OCI-LY1 (cell line): Measurements from ENCODE around the gene PRELID2.

Experiments used
- H2AFZ ChIP-seq: fragments of 200-600 bp; sonication (generic), shearing (Covaris generic); 2 replicates; pipeline ENCODE4 v1.6.0; 2014; ENCODE audit warnings: antibody characterized with exemption, mild to moderate bottlenecking, low read length
- H3F3A ChIP-seq: fragments of 200-600 bp; sonication (generic), shearing (Covaris generic); 2 replicates; pipeline ENCODE4 v1.6.0; 2014; ENCODE audit warnings: mild to moderate bottlenecking, antibody characterized with exemption, low read length, moderate library complexity; ENCODE audit not compliant: insufficient read depth
- H3K27ac ChIP-seq: fragments of 200-600 bp; sonication (generic); 2 replicates; pipeline ENCODE4 v1.5.1; 2014; ENCODE audit warnings: low read length, mixed run types, mild to moderate bottlenecking, low read depth; ENCODE audit not compliant: poor library complexity, severe bottlenecking
- H3K27me3 ChIP-seq: fragments of 200-600 bp; sonication (generic); 2 replicates; pipeline ENCODE4 v1.6.0; 2014; ENCODE audit warnings: antibody characterized with exemption, mild to moderate bottlenecking, low read length, moderate library complexity; ENCODE audit not compliant: insufficient read depth
- H3K36me3 ChIP-seq: fragments of 200-600 bp; sonication (generic); 2 replicates; pipeline ENCODE4 v1.6.1; 2014; ENCODE audit warnings: mild to moderate bottlenecking, antibody characterized with exemption, low read length, moderate library complexity, mixed read lengths; ENCODE audit not compliant: insufficient read depth
- H3K4me1 ChIP-seq: fragments of 200-600 bp; sonication (generic); 2 replicates; pipeline ENCODE4 v1.5.1; 2014; ENCODE audit warnings: mild to moderate bottlenecking, low read length, moderate library complexity; ENCODE audit not compliant: insufficient read depth, severe bottlenecking
- H3K4me2 ChIP-seq: fragments of 200-600 bp; sonication (generic), shearing (Covaris generic); 2 replicates; pipeline ENCODE4 v1.6.1; 2014; ENCODE audit warnings: low read length
- H3K4me3 ChIP-seq: fragments of 200-600 bp; sonication (generic); 2 replicates; pipeline ENCODE4 v1.5.1; 2014; ENCODE audit warnings: low read length, low read depth, mild to moderate bottlenecking, mixed read lengths; ENCODE audit not compliant: poor library complexity, severe bottlenecking
- H3K79me2 ChIP-seq: fragments of 200-600 bp; shearing (Covaris generic); 2 replicates; pipeline ENCODE4 v1.6.1; 2016; ENCODE audit warnings: mixed run types, low read length, mixed read lengths; ENCODE audit not compliant: insufficient read depth
- H3K9ac ChIP-seq: fragments of 200-600 bp; sonication (generic), shearing (Covaris generic); 2 replicates; pipeline ENCODE4 v1.6.1; 2014; ENCODE audit warnings: mild to moderate bottlenecking, low read length, mixed read lengths
- H3K9me2 ChIP-seq: fragments of 200-600 bp; sonication (generic), shearing (Covaris generic); 2 replicates; pipeline ENCODE4 v1.6.1; 2014; ENCODE audit warnings: low read depth, mild to moderate bottlenecking, low read length, mixed read lengths
- H3K9me3 ChIP-seq: fragments of 200-600 bp; shearing (Covaris generic); 2 replicates; pipeline ENCODE4 v1.6.1; 2014; ENCODE audit warnings: low read length, mixed read lengths
- H4K20me1 ChIP-seq: fragments of 200-600 bp; sonication (generic), shearing (Covaris generic); 2 replicates; pipeline ENCODE4 v1.6.0; 2016; ENCODE audit warnings: mild to moderate bottlenecking, low read length; ENCODE audit not compliant: insufficient read depth
- EZH2 ChIP-seq: fragments of 200-600 bp; sonication (generic), shearing (Covaris generic); IDR thresholded peaks from 2 replicates; pipeline ENCODE4 v1.8.0; 2017; ENCODE audit warnings: borderline replicate concordance, mixed run types, mild to moderate bottlenecking, antibody characterized with exemption, low read length, moderate library complexity, mixed read lengths
- TF ChIP-seq, protein P1 (sequence below): fragments of 200-600 bp; sonication (generic), shearing (Covaris generic); IDR thresholded peaks from 2 replicates; pipeline ENCODE4 v1.5.1; 2017; ENCODE audit warnings: mild to moderate bottlenecking, antibody characterized with exemption, low read length, moderate library complexity, mixed read lengths

PRELID2 gene

DNA sequence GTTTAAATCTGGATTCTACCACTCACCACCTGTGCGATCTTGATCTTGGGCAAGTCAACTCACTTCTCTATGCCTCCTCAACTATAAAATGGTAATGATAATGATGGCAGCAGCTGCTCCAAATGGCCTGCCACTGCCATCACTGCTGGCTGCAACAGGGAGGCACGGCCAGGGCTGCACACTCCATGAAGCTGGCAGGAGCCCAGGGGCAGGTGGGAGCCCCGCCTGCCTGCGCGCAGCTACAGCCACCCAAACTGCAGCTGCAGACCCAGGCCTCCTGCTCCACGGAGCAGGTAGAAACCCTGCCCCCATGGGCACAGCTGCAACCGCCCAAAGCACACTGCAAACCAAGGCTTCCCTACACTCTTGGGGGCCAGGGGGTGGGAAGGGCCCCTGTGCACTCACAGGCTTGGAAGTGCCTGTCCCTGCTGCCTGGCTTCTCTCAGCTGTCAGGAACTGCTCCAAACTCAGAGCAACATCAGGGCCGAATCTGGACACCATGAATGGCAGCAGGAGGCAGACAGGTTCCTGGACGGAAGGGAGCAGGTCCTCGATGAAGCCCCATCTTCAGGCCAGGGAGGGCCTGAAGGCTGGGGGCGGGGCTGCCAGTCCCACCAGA, 57.6 kb downstream of the PRELID2 start:
- H3K4me1 ChIP-seq: no peaks in the 10 kb centered on the region
- H3K4me3 ChIP-seq: no peak overlapping the region
- H3F3A ChIP-seq: no peaks in the 10 kb centered on the region
- no peak overlapping the region for H3K9ac ChIP-seq
- no peaks in the 10 kb centered on the region for H3K36me3 ChIP-seq
- no peaks in the 10 kb centered on the region for H4K20me1 ChIP-seq
- no peak overlapping the region for H2AFZ ChIP-seq
- no peaks in the 10 kb centered on the region for H3K27me3 ChIP-seq
- TF ChIP-seq, protein P1, sequence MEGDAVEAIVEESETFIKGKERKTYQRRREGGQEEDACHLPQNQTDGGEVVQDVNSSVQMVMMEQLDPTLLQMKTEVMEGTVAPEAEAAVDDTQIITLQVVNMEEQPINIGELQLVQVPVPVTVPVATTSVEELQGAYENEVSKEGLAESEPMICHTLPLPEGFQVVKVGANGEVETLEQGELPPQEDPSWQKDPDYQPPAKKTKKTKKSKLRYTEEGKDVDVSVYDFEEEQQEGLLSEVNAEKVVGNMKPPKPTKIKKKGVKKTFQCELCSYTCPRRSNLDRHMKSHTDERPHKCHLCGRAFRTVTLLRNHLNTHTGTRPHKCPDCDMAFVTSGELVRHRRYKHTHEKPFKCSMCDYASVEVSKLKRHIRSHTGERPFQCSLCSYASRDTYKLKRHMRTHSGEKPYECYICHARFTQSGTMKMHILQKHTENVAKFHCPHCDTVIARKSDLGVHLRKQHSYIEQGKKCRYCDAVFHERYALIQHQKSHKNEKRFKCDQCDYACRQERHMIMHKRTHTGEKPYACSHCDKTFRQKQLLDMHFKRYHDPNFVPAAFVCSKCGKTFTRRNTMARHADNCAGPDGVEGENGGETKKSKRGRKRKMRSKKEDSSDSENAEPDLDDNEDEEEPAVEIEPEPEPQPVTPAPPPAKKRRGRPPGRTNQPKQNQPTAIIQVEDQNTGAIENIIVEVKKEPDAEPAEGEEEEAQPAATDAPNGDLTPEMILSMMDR: no peak
- TF ChIP-seq EZH2: no peak
- no peaks in the 10 kb centered on the region for H3K79me2 ChIP-seq
- H3K9me3 ChIP-seq: no peaks in the 10 kb centered on the region
- no peaks in the 10 kb centered on the region for H3K9me2 ChIP-seq
- no peak overlapping the region for H3K4me2 ChIP-seq
- H3K27ac ChIP-seq: no peak overlapping the region

GRCh38 chr5:145776886-145777285, 58.3 kb downstream of the PRELID2 start:
- Histone ChIP-seq H3K4me3 (no peak overlapping the region), H3K27me3 (no peaks in the 10 kb centered on the region), H3K9me3 (no peaks in the 10 kb centered on the region), H3K79me2 (no peaks in the 10 kb centered on the region), H3K4me1 (no peaks in the 10 kb centered on the region), H3K9ac (no peak overlapping the region), H3K27ac (no peak overlapping the region), H3K4me2 (no peak overlapping the region), H3K36me3 (no peaks in the 10 kb centered on the region), H3F3A (no peaks in the 10 kb centered on the region), H2AFZ (no peak overlapping the region), H4K20me1 (no peaks in the 10 kb centered on the region), H3K9me2 (no peaks in the 10 kb centered on the region)
- TF ChIP-seq EZH2: no peak
- TF ChIP-seq, protein P1: no peak

DNA sequence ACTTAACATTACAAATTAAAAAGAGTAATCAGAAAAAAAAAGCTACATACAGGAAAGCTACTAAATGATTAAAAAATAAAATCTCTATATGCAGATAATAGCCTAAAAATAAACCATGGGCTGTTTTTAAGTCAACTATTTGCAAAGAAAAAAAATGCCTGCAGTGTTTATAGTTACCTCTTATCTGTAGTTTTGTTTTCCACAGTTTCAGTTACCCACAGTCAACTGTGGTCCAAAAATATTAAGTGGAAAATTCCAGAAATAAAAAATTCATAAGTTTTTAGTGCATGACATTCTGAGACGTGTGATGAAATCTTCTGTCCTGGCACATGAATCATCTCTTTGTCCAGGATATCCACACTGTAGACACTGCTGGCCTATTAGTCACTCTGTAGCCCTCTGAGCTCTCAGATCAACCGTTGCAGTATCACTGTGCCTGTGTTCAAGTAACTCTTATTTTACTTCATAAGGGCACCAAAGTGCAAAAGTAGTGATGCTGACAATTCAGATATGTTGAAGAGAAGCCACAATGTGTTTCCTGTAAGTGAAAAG, 59.2 kb downstream of the PRELID2 start:
- H3K36me3 ChIP-seq: no peaks in the 10 kb centered on the region
- no peaks in the 10 kb centered on the region for H3K9me2 ChIP-seq
- no peak for TF ChIP-seq EZH2
- TF ChIP-seq, protein P1: no peak
- no peaks in the 10 kb centered on the region for H3K79me2 ChIP-seq
- no peak overlapping the region for H3K4me2 ChIP-seq
- no peak overlapping the region for H3K4me3 ChIP-seq
- no peaks in the 10 kb centered on the region for H3K4me1 ChIP-seq
- H3F3A ChIP-seq: no peaks in the 10 kb centered on the region
- no peak overlapping the region for H3K27ac ChIP-seq
- H3K9me3 ChIP-seq: no peaks in the 10 kb centered on the region
- no peak overlapping the region for H2AFZ ChIP-seq
- no peaks in the 10 kb centered on the region for H4K20me1 ChIP-seq
- H3K9ac ChIP-seq: no peak overlapping the region
- H3K27me3 ChIP-seq: no peaks in the 10 kb centered on the region
